Tracheal epithelial cell (primary cell): ENCODE data around the gene LIMK2. TPM values are rescaled to one million over a fixed set of nuclear protein-coding genes. Genes with fewer than 3 reads are reported as not detected.

Experiments
- total RNA-seq: library from RNA; depleted of rRNA; stranded (reverse); fragments of >200 nt; gene quantifications from 2 replicates; pipeline ENCODE4 v1.2.1, GENCODE V29; 2014

The LIMK2 gene
- 120 and 139 TPM in 2 replicates for total RNA-seq

DNA sequence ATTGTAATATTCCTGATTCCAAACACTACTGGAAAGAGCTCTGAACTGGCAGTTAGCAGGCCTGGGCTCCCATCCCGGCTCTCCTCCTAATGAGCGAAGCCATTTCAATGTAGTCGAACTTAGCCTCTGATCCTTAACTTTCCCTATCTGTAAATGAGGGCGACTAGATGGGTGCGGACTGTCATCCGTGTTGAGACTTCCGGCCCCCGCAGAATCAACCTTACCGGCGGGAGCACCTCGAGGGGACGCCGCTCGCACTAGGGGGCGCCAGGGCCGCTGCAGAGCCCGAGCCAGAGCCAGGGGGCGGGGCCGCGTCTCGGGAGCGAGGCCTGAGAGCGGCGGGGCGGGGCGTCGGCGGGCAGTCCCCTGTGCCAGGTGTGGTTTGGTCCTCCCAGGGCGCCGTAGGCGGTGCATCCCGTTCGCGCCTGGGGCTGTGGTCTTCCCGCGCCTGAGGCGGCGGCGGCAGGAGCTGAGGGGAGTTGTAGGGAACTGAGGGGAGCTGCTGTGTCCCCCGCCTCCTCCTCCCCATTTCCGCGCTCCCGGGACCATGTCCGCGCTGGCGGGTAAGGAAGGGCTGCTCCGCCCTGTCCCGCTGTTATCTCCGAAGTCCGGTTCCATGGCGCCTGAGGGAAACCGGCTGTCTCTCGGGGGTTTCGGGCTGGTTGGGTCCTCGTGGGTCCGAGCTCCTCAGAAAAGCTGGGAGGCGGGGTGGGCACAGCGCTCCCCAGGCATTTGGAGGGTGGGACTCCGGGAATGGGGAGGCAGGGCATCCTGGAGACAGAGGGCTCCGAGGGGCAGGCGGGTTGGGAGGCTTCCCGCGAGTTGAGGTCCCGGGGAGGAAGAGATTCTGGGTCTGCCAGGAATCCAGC lies at the start of gene LIMK2:
Gene LIMK2, plus strand, starts transcription at position 437 of the 869 bp plus-strand sequence. Its CDS starts 111 bp downstream, at position 548.

GRCh38 chr22:31292236-31292989 lies 80.3 kb downstream of the LIMK2 start, which contains the start of gene PIK3IP1:
Gene PIK3IP1, minus strand, starts transcription at chr22:31292488. Its CDS starts 144 bp downstream, at chr22:31292344.

Other genes with a start within 250 kb of the LIMK2 start
- gene MORC2, start 243.5 kb upstream of the LIMK2 start, total RNA-seq, result 6.5 and 10.9 TPM in 2 replicates
- 19.0 and 27.3 TPM in 2 replicates for gene TUG1, start 243.0 kb upstream of the LIMK2 start, total RNA-seq
- gene SMTN, start 131.0 kb upstream of the LIMK2 start, total RNA-seq, result 16.4 and 90.4 TPM in 2 replicates
- 62.7 and 69.4 TPM in 2 replicates for gene SELENOM, start 104.7 kb upstream of the LIMK2 start, total RNA-seq
- under 0.01 and 0.21 TPM in 2 replicates for gene INPP5J, start 89.3 kb upstream of the LIMK2 start, total RNA-seq
- 0.24 TPM in 1 of 2 replicates, not detected in the other for gene PLA2G3, start 71.8 kb upstream of the LIMK2 start, total RNA-seq
- gene RNF185, start 52.1 kb upstream of the LIMK2 start, total RNA-seq, result 32.5 and 46.0 TPM in 2 replicates
- 12.6 and 32.0 TPM in 2 replicates for gene PIK3IP1, start 80.2 kb downstream of the LIMK2 start, total RNA-seq
- 7.2 and 8.7 TPM in 2 replicates for gene PATZ1, start 134.0 kb downstream of the LIMK2 start, total RNA-seq
- 63.5 and 74.2 TPM in 2 replicates for gene DRG1, start 187.3 kb downstream of the LIMK2 start, total RNA-seq